RKO (cell line): ENCODE measurements around the gene MYO3B.
"Not testable (repeated sequence)": the region's sequence is repeated elsewhere in the genome, so short reads cannot be mapped to it uniquely, and the experiment has no call there.

ENCODE experiments used
- DNase-seq: peaks from one replicate; pipeline ENCODE4 v3.0.0-alpha.2; 2016; ENCODE audit warnings: low spot score

Gene MYO3B

GRCh38 chr2:170566138-170566537 is 388.2 kb downstream of the MYO3B start:
- DNase-seq = no peak

GRCh38 chr2:170567429-170567828 is 389.5 kb downstream of the MYO3B start:
- no peak for DNase-seq

- no peak for DNase-seq
Observed at GRCh38 chr2:170568511-170568910, 390.6 kb downstream of the MYO3B start.

GRCh38 chr2:170571612-170572011 is 393.7 kb downstream of the MYO3B start:
- DNase-seq = no peak

GRCh38 chr2:170573671-170574070 is 395.7 kb downstream of the MYO3B start:
- DNase-seq = no peak

GRCh38 chr2:170576296-170576695 is 398.3 kb downstream of the MYO3B start:
- no peak for DNase-seq

- DNase-seq = no peak
Observed at GRCh38 chr2:170577356-170577755, 399.4 kb downstream of the MYO3B start.

GRCh38 chr2:170578606-170579005 is 400.7 kb downstream of the MYO3B start:
- DNase-seq = no peak

- no peak for DNase-seq
Observed at GRCh38 chr2:170579511-170579910, 401.6 kb downstream of the MYO3B start.

GRCh38 chr2:170582313-170582712 is 404.4 kb downstream of the MYO3B start:
- DNase-seq = no peak

- no peak for DNase-seq
Observed at GRCh38 chr2:170582751-170583463, 405.0 kb downstream of the MYO3B start.

GRCh38 chr2:170585067-170585466 is 407.1 kb downstream of the MYO3B start:
- peak; percentile 4 for DNase-seq

- DNase-seq = no peak
Observed at GRCh38 chr2:170586571-170587095, 408.7 kb downstream of the MYO3B start.

GRCh38 chr2:170587117-170587516 is 409.2 kb downstream of the MYO3B start:
- no peak for DNase-seq

GRCh38 chr2:170587922-170588321 is 410.0 kb downstream of the MYO3B start:
- DNase-seq = no peak

GRCh38 chr2:170588729-170589128 is 410.8 kb downstream of the MYO3B start:
- DNase-seq = no peak

- DNase-seq = no peak
Observed at GRCh38 chr2:170596576-170596975, 418.6 kb downstream of the MYO3B start.

GRCh38 chr2:170598067-170598395 is 420.1 kb downstream of the MYO3B start:
- no peak for DNase-seq

GRCh38 chr2:170601489-170601888 is 423.5 kb downstream of the MYO3B start:
- DNase-seq = no peak

GRCh38 chr2:170605862-170606261 is 427.9 kb downstream of the MYO3B start:
- no peak for DNase-seq

GRCh38 chr2:170607171-170607570 is 429.2 kb downstream of the MYO3B start:
- DNase-seq = no peak

- no peak for DNase-seq
Observed at GRCh38 chr2:170610615-170611014, 432.7 kb downstream of the MYO3B start.

GRCh38 chr2:170618948-170619347 is 441.0 kb downstream of the MYO3B start:
- DNase-seq = not testable (repeated sequence)

GRCh38 chr2:170635094-170635493 is 457.1 kb downstream of the MYO3B start:
- not testable (repeated sequence) for DNase-seq
